K562 (cell line): ENCODE measurements around the gene ACKR2.

Experiments used
- ARID1B ChIP-seq: fragments of 450-650 bp; IDR thresholded peaks from 2 replicates; pipeline ENCODE4 v1.6.1; 2016; ENCODE audit warnings: antibody characterized with exemption, mild to moderate bottlenecking, inconsistent platforms
- CHD4 ChIP-seq: fragments of 200-600 bp; sonication (generic); IDR thresholded peaks from 3 replicates; pipeline ENCODE4 v1.6.1; 2012; ENCODE audit warnings: low read depth, mild to moderate bottlenecking, mixed read lengths, low read length, inconsistent platforms; ENCODE audit not compliant: insufficient read depth, insufficient replicate concordance, poor library complexity, severe bottlenecking
- EP300 ChIP-seq: IDR thresholded peaks from 2 replicates; pipeline ENCODE4 v1.6.1; 2012; ENCODE audit warnings: low read length, improper control_type of control experiment
- EZH2 ChIP-seq: IDR thresholded peaks from 2 replicates; pipeline ENCODE4 v1.6.1; 2012; ENCODE audit warnings: low read depth, mild to moderate bottlenecking, inconsistent platforms, low read length, borderline replicate concordance
- FOXP1 ChIP-seq: sonication (generic); formaldehyde crosslinking; IDR thresholded peaks from 2 replicates; pipeline ENCODE4 v1.8.0; 2022; ENCODE audit warnings: mild to moderate bottlenecking, missing genetic modification reagents
- MCM3 ChIP-seq: fragments of 450-650 bp; IDR thresholded peaks from 2 replicates; pipeline ENCODE4 v1.6.1; 2016
- POLR2A ChIP-seq: fragments of 450-650 bp; conservative IDR thresholded peaks from 2 replicates; pipeline ENCODE4 v1.6.1; 2016
- SP1 ChIP-seq: sonication (generic); formaldehyde crosslinking; IDR thresholded peaks from 2 replicates; pipeline ENCODE4 v1.8.1; 2022; ENCODE audit warnings: mild to moderate bottlenecking, missing genetic modification reagents
- SP2 ChIP-seq: IDR thresholded peaks from 2 replicates; pipeline ENCODE4 v1.6.1; 2011; ENCODE audit warnings: mild to moderate bottlenecking, low read depth, low read length, moderate library complexity; ENCODE audit not compliant: poor library complexity, severe bottlenecking; ENCODE audit errors: extremely low read depth
- YBX1 ChIP-seq: fragments of 450-650 bp; IDR thresholded peaks from 2 replicates; pipeline ENCODE4 v1.7.1; 2016; ENCODE audit warnings: mild to moderate bottlenecking
- TF ChIP-seq, protein P1 (sequence below): fragments of 250-450 bp; sonication (Bioruptor Pico); IDR thresholded peaks from 2 replicates; pipeline ENCODE4 v1.5.0; 2021; ENCODE audit warnings: mild to moderate bottlenecking, borderline replicate concordance
- TF ChIP-seq, protein P2 (sequence below), 3 experiments: IDR thresholded peaks in 2 of 3; conservative IDR thresholded peaks in 1 of 3; 2 replicates each; pipeline ENCODE4 v1.5.1; 2011 to 2012; ENCODE audit warnings: low read length in 3 of 3, mild to moderate bottlenecking in 3 of 3, control low read depth in 2 of 3, improper control_type of control experiment in 1 of 3, inconsistent platforms in 1 of 3, low read depth in 1 of 3, mixed read lengths in 1 of 3, moderate library complexity in 1 of 3; ENCODE audit not compliant: insufficient read depth in 2 of 3
- TF ChIP-seq, protein P3 (sequence below): sonication (generic); formaldehyde crosslinking; IDR thresholded peaks from 2 replicates; pipeline ENCODE4 v1.8.0; 2022; ENCODE audit warnings: missing genetic modification reagents, mild to moderate bottlenecking, borderline replicate concordance
- TF ChIP-seq, protein P4 (sequence below): sonication (generic); formaldehyde crosslinking; IDR thresholded peaks from 2 replicates; pipeline ENCODE4 v1.8.0; 2022; ENCODE audit warnings: mild to moderate bottlenecking, missing genetic modification reagents

- no peak for TF ChIP-seq MCM3
- no peak for TF ChIP-seq SP1 (CRISPR knock-in tag)
- TF ChIP-seq, protein P1, sequence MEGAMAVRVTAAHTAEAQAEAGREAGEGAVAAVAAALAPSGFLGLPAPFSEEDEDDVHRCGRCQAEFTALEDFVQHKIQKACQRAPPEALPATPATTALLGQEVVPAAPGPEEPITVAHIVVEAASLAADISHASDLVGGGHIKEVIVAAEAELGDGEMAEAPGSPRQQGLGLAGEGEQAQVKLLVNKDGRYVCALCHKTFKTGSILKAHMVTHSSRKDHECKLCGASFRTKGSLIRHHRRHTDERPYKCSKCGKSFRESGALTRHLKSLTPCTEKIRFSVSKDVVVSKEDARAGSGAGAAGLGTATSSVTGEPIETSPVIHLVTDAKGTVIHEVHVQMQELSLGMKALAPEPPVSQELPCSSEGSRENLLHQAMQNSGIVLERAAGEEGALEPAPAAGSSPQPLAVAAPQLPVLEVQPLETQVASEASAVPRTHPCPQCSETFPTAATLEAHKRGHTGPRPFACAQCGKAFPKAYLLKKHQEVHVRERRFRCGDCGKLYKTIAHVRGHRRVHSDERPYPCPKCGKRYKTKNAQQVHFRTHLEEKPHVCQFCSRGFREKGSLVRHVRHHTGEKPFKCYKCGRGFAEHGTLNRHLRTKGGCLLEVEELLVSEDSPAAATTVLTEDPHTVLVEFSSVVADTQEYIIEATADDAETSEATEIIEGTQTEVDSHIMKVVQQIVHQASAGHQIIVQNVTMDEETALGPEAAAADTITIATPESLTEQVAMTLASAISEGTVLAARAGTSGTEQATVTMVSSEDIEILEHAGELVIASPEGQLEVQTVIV (CRISPR knock-in tag), result no peak
- TF ChIP-seq EP300, result no peak
- TF ChIP-seq YBX1, result no peak
- no peak for TF ChIP-seq ARID1B
- TF ChIP-seq SP2, result no peak
- TF ChIP-seq EZH2, result no peak
- no peak for TF ChIP-seq POLR2A
- TF ChIP-seq, protein P2, sequence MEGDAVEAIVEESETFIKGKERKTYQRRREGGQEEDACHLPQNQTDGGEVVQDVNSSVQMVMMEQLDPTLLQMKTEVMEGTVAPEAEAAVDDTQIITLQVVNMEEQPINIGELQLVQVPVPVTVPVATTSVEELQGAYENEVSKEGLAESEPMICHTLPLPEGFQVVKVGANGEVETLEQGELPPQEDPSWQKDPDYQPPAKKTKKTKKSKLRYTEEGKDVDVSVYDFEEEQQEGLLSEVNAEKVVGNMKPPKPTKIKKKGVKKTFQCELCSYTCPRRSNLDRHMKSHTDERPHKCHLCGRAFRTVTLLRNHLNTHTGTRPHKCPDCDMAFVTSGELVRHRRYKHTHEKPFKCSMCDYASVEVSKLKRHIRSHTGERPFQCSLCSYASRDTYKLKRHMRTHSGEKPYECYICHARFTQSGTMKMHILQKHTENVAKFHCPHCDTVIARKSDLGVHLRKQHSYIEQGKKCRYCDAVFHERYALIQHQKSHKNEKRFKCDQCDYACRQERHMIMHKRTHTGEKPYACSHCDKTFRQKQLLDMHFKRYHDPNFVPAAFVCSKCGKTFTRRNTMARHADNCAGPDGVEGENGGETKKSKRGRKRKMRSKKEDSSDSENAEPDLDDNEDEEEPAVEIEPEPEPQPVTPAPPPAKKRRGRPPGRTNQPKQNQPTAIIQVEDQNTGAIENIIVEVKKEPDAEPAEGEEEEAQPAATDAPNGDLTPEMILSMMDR (IDR thresholded peaks at IDR 0.05 in 2 of 3, conservative IDR thresholded peaks at IDR 0.05 in 1 of 3; ENCODE audit: insufficient read depth in 2 of 3, low read depth in 1 of 3, low read length in 3 of 3), result no peak
- TF ChIP-seq CHD4, result no peak
- TF ChIP-seq, protein P3, sequence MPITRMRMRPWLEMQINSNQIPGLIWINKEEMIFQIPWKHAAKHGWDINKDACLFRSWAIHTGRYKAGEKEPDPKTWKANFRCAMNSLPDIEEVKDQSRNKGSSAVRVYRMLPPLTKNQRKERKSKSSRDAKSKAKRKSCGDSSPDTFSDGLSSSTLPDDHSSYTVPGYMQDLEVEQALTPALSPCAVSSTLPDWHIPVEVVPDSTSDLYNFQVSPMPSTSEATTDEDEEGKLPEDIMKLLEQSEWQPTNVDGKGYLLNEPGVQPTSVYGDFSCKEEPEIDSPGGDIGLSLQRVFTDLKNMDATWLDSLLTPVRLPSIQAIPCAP (CRISPR knock-in tag), result no peak
- TF ChIP-seq FOXP1, result no peak
- TF ChIP-seq, protein P4, sequence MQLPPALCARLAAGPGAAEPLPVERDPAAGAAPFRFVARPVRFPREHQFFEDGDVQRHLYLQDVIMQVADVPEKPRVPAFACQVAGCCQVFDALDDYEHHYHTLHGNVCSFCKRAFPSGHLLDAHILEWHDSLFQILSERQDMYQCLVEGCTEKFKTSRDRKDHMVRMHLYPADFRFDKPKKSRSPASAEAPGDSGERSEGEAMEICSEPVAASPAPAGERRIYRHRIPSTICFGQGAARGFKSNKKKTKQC (CRISPR knock-in tag), result no peak
Observed at GRCh38 chr3:42891042-42891441, 81.8 kb downstream of the ACKR2 start.
